ENCODE data around the gene ARL4D. TPM values are rescaled to one million over a fixed set of nuclear protein-coding genes. Genes with fewer than 3 reads are reported as not detected.
A peak's percentile ranks its signal among the peaks of the same experiment; 100 is the strongest.

The ARL4D gene
- total RNA-seq, 4 donors from 2014 or later = 17.5 to 31.1 (median 21.9) TPM

DNA sequence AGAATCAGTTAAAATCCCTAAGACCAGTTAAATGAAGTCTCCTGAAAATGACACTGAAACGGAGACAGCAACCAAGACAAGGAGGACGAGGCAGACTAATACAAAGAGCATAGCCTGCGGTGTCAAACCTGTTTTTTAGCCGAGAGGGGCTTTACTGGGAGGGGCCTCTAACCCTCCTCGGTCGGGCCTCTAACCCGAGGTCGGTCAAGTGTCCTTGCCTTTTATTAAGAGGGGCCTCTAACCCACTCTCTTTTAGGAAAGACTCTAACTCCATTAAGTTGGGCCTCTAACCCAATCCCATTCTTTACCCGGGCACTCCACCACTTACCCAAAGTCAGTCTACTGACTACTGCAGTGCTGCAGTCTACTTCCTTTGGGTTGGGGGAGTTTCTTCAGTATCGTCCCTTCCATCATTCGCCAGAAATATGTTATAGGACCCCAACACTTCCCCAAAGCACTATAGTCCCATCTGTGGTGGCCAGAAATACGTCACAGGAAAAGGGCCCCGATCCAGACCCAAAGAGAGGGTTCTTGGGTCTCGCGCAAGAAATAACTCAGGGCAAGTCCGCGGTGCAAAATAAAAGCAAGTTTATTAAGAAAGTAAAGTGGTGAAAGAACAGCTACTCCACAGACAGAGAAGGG, 39.2 kb upstream of the ARL4D start:
- intact Hi-C loops (cut with DNase I) = no loop called here
- 81% methylated on average over 17 of the region's 17 CpGs for WGBS

DNA sequence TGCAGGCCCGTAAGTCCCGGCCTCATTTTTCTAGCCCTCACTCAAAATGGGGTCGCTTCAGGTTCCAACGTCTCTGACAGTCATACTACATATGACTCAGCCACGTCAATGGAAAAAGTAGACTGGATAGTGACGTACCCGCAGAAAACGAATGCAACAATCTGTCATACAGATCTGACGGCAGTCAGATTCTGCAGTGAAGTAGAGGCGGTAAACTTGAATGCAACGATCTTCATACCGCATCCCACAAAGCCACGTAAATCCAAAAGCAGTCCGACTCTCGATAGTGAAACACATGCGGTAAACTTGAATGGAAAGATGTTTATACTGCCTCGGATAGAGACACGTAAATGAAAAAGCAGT, 38.4 kb upstream of the ARL4D start:
- DNase-seq (ENCODE audit: extremely low spot score) = peak; percentile 92
- Histone ChIP-seq H3K4me3 (peak overlapping the region; percentile 52 to 70 (median 63)), H3K9me3 (no peaks in the 10 kb centered on the region), H3K27ac (replicated peaks in 1 of 4) (peak overlapping the region; percentile 88 to 91 (median 90)), H3K27me3 (no peaks in the 10 kb centered on the region), H3K4me1 (peaks cover 19 to 20% (median 19%) of the 10 kb centered on the region in 4 donors), H3K36me3 (no peaks in the 10 kb centered on the region)
- TF ChIP-seq POLR2A (IDR thresholded peaks at IDR 0.05; ENCODE audit: low read depth) (peak; percentile 24), POLR2AphosphoS5 (IDR thresholded peaks at IDR 0.05) (peak in 1 of 2 donors; percentile 36), EP300 (IDR thresholded peaks at IDR 0.05) (peak; percentile 39)
- TF ChIP-seq, protein P1, sequence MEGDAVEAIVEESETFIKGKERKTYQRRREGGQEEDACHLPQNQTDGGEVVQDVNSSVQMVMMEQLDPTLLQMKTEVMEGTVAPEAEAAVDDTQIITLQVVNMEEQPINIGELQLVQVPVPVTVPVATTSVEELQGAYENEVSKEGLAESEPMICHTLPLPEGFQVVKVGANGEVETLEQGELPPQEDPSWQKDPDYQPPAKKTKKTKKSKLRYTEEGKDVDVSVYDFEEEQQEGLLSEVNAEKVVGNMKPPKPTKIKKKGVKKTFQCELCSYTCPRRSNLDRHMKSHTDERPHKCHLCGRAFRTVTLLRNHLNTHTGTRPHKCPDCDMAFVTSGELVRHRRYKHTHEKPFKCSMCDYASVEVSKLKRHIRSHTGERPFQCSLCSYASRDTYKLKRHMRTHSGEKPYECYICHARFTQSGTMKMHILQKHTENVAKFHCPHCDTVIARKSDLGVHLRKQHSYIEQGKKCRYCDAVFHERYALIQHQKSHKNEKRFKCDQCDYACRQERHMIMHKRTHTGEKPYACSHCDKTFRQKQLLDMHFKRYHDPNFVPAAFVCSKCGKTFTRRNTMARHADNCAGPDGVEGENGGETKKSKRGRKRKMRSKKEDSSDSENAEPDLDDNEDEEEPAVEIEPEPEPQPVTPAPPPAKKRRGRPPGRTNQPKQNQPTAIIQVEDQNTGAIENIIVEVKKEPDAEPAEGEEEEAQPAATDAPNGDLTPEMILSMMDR (IDR thresholded peaks at IDR 0.05) = no peak
- 37% methylated on average over 18 of the region's 18 CpGs for WGBS
- intact Hi-C loops (cut with DNase I) = no loop called here

More for the DNA sequence above, 39.2 kb upstream of the ARL4D start:
- TF ChIP-seq POLR2A (IDR thresholded peaks at IDR 0.05; ENCODE audit: low read depth) = no peak
- TF ChIP-seq EP300 (IDR thresholded peaks at IDR 0.05) = no peak
- no peak for TF ChIP-seq POLR2AphosphoS5 (IDR thresholded peaks at IDR 0.05)
- TF ChIP-seq, protein P1 (IDR thresholded peaks at IDR 0.05) = no peak
- no peaks in the 10 kb centered on the region for H3K36me3 ChIP-seq
- H3K9me3 ChIP-seq = no peaks in the 10 kb centered on the region
- no peak for DNase-seq (ENCODE audit: extremely low spot score)
- peak overlapping the region; percentile 88 to 91 (median 90) for H3K27ac ChIP-seq (replicated peaks in 1 of 4)
- peaks cover 19 to 20% (median 19%) of the 10 kb centered on the region in 4 donors for H3K4me1 ChIP-seq
- no peaks in the 10 kb centered on the region for H3K27me3 ChIP-seq
- peak overlapping the region; percentile 52 to 70 (median 63) for H3K4me3 ChIP-seq

DNA sequence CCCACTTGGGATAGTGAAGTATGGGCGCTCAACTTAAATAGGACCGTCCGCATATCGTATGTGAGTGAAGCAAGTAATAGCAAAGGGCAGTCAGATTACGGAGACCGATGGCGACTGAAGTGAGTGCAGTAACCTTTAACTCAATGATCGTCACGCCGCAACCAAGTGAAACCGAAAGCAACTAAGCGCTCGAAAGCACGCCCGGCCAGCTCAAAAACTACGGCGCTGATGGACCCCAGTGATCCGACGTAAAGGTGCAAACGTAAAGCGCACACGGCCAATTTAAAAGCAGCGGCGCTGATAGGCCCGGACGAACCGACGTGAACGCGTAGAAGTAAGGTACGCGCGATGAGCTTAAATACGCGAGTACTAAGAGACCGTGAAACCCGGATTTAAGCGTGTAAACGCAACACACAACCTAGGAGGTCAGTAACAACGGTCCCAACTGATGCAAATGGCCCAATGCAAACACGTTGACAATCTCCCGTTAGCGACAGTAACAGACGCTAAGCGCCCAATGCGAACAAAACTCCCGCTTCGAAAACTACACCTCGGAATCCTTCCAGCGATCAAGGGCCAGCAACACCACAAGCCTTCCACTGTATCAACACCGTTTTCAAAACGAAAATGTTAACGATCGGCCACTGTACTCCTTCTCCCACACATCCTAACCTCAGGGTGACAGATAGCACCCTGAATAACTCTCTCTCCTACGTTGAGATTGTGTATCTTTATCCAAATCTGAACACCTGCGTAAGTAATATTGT, 37.9 kb upstream of the ARL4D start:
- H3K4me3 ChIP-seq = peak overlapping the region; percentile 52 to 70 (median 63)
- peaks cover 19 to 20% (median 19%) of the 10 kb centered on the region in 4 donors for H3K4me1 ChIP-seq
- intact Hi-C loops (cut with DNase I) = no loop called here
- DNase-seq (ENCODE audit: extremely low spot score) = peak; percentile 98
- H3K36me3 ChIP-seq = no peaks in the 10 kb centered on the region
- no peaks in the 10 kb centered on the region for H3K9me3 ChIP-seq
- H3K27me3 ChIP-seq = no peaks in the 10 kb centered on the region
- peak overlapping the region; percentile 88 to 91 (median 90) for H3K27ac ChIP-seq (replicated peaks in 1 of 4)
- WGBS = 26% methylated on average over 55 of the region's 56 CpGs
- TF ChIP-seq, protein P1 (IDR thresholded peaks at IDR 0.05) = no peak
- TF ChIP-seq POLR2A (IDR thresholded peaks at IDR 0.05; ENCODE audit: low read depth) (peak; percentile 100), POLR2AphosphoS5 (IDR thresholded peaks at IDR 0.05) (peak; percentile 95 to 100)

DNA sequence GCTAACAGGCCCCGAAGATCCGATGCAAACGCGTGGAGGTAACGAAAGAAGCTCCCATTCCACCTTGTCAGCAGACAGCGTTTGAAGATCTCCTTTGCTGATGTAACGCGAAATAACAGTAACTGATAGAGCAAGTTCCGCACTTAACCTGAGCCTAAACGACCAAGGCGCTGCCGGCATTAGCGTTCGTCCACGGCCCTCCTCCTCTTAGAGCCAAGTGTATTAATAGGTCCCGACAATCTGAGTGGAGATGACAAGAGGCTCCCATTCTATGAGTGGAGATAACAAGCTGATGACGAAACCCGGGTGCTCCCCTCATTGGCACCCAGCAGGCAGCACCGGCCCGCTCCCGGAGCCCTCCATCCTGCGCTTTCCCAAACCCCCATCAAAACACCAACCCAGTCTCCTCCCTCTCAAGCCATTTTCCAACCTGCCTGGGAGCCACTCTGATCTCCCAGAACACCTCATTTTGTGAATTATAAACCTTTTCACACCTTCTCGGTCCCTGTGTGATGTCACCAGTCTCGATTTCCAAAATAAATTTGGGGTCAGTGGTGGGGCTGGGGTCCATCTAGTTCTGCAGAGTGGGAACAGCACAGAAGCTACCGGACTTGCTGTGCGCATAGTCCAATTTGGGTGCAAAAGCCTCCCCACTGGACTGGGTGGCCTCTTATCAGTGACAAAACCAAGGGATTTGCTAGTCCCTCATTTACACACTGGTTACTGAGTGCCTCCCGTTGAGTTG, 35.4 kb upstream of the ARL4D start:
- Histone ChIP-seq H3K27me3 (no peaks in the 10 kb centered on the region), H3K36me3 (no peaks in the 10 kb centered on the region), H3K4me1 (peaks cover 25 to 34% (median 32%) of the 10 kb centered on the region in 4 donors), H3K4me3 (no peak overlapping the region), H3K27ac (replicated peaks in 1 of 4) (no peak overlapping the region), H3K9me3 (no peaks in the 10 kb centered on the region)
- no peak for DNase-seq (ENCODE audit: extremely low spot score)
- 96% methylated on average over 27 of the region's 27 CpGs for WGBS
- TF ChIP-seq POLR2AphosphoS5 (IDR thresholded peaks at IDR 0.05) (no peak), EP300 (IDR thresholded peaks at IDR 0.05) (no peak), POLR2A (IDR thresholded peaks at IDR 0.05; ENCODE audit: low read depth) (no peak)
- TF ChIP-seq, protein P1 (IDR thresholded peaks at IDR 0.05) = no peak
- intact Hi-C loops (cut with DNase I) = no loop called here
